Measurements from ENCODE around the gene SLC44A5. TPM values are rescaled to one million over a fixed set of nuclear protein-coding genes. Genes with fewer than 3 reads are reported as not detected.

SLC44A5 gene
- total RNA-seq, 1 experiment from 2014 or later: 0.80 TPM

DNA sequence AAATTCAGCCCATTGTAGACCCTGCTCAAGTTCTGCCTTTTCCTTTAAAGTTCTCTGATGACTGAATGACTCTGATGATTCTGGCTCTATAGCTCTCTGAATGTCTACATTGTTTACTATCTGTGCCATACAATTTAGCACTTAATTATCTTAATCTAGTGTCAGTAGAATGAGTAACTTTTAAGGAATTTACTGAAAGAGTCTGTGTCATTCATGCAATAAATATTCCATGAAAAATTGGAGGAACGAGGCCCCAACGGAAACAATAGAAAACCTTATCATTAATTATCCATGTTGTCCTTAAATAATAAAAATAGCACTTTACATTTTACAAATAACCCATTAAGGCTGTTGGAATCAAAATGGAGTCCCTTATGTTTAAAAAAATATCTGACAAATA lies 77.8 kb downstream of the SLC44A5 start:
- H3K27me3 ChIP-seq (replicated peaks; ENCODE audit: insufficient read depth, low read depth, low read length, poor library complexity): no peaks in the 10 kb centered on the region
- no peak overlapping the region for H3K4me3 ChIP-seq (ENCODE audit: low read depth, low read length, poor library complexity, severe bottlenecking)
- intact Hi-C loops (cut with micrococcal nuclease; ENCODE audit: unreplicated experiment): no loop called here
- DNase-seq (ENCODE audit: low spot score): no peak
- TF ChIP-seq, protein P1, sequence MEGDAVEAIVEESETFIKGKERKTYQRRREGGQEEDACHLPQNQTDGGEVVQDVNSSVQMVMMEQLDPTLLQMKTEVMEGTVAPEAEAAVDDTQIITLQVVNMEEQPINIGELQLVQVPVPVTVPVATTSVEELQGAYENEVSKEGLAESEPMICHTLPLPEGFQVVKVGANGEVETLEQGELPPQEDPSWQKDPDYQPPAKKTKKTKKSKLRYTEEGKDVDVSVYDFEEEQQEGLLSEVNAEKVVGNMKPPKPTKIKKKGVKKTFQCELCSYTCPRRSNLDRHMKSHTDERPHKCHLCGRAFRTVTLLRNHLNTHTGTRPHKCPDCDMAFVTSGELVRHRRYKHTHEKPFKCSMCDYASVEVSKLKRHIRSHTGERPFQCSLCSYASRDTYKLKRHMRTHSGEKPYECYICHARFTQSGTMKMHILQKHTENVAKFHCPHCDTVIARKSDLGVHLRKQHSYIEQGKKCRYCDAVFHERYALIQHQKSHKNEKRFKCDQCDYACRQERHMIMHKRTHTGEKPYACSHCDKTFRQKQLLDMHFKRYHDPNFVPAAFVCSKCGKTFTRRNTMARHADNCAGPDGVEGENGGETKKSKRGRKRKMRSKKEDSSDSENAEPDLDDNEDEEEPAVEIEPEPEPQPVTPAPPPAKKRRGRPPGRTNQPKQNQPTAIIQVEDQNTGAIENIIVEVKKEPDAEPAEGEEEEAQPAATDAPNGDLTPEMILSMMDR (conservative IDR thresholded peaks at IDR 0.05; ENCODE audit: low read depth, low read length): no peak
- TF ChIP-seq EZH2 (IDR thresholded peaks at IDR 0.05; ENCODE audit: borderline replicate concordance, low read depth, low read length, poor library complexity, severe bottlenecking): no peak
- no TSS peak for BruUV-seq (replicated peaks)
- no peak overlapping the region for H3K27ac ChIP-seq (ENCODE audit: low read depth, low read length, poor library complexity, severe bottlenecking)
- H3K9me3 ChIP-seq (ENCODE audit: low read depth, low read length, poor library complexity, severe bottlenecking): no peaks in the 10 kb centered on the region
- ChIA-PET CTCF (no interaction called here), POLR2A (ENCODE audit: low non-redundant PET) (no interaction called here)
- H3K36me3 ChIP-seq (ENCODE audit: insufficient read depth, low read length, poor library complexity, severe bottlenecking): no peaks in the 10 kb centered on the region
- no peaks in the 10 kb centered on the region for H3K4me1 ChIP-seq (ENCODE audit: insufficient read depth, low read length, poor library complexity, severe bottlenecking)

DNA sequence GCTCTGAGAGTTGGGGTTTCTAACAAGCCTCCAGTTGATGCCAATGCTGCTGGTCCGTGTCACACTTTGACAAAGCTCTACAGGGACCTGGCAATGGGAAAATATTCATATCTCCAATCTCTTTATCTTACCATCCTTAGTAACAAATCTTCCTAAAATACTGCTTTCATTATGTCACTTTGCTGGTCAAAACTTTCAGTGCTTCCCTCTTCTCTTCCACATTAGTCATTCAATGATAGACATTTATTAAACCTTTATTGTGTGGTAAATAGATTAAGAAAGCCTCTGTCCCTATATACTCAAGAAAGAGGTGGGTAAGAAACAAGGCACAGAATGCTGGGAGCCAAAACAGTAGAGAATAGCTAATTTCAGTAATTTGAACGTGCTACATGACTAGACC lies 79.3 kb downstream of the SLC44A5 start:
- DNase-seq (ENCODE audit: low spot score): no peak
- TF ChIP-seq, protein P1 (conservative IDR thresholded peaks at IDR 0.05; ENCODE audit: low read depth, low read length): no peak
- no peak for TF ChIP-seq EZH2 (IDR thresholded peaks at IDR 0.05; ENCODE audit: borderline replicate concordance, low read depth, low read length, poor library complexity, severe bottlenecking)
- POLR2A ChIA-PET (ENCODE audit: low non-redundant PET): no interaction called here
- CTCF ChIA-PET: no interaction called here
- BruUV-seq (replicated peaks): no TSS peak
- Histone ChIP-seq H3K27ac (ENCODE audit: low read depth, low read length, poor library complexity, severe bottlenecking) (no peak overlapping the region), H3K4me3 (ENCODE audit: low read depth, low read length, poor library complexity, severe bottlenecking) (no peak overlapping the region), H3K9me3 (ENCODE audit: low read depth, low read length, poor library complexity, severe bottlenecking) (no peaks in the 10 kb centered on the region), H3K27me3 (replicated peaks; ENCODE audit: insufficient read depth, low read depth, low read length, poor library complexity) (no peaks in the 10 kb centered on the region), H3K4me1 (ENCODE audit: insufficient read depth, low read length, poor library complexity, severe bottlenecking) (no peaks in the 10 kb centered on the region), H3K36me3 (ENCODE audit: insufficient read depth, low read length, poor library complexity, severe bottlenecking) (no peaks in the 10 kb centered on the region)
- intact Hi-C loops (cut with micrococcal nuclease; ENCODE audit: unreplicated experiment): no loop called here

DNA sequence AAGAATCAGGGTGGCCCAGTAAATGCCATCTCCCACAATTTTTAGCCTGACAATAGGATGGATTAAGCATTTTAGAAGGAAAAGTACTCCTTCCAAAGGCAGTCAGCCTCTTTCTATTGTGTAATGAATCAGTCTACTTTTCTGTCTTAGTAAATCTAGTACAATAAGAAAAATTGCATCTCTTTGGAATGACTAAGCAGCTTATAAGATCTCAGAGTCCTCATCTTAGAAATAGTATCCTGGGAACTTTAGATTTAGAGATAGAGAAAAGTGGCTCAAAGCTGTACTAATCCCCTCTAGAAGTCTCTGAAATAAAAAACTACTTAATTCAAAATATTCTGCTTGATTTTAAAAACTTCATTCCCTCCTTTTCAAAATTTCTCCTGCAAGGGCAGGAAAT lies 81.4 kb downstream of the SLC44A5 start:
- BruUV-seq (replicated peaks): no TSS peak
- POLR2A ChIA-PET (ENCODE audit: low non-redundant PET): no interaction called here
- intact Hi-C loops (cut with micrococcal nuclease; ENCODE audit: unreplicated experiment): no loop called here
- Histone ChIP-seq H3K4me1 (ENCODE audit: insufficient read depth, low read length, poor library complexity, severe bottlenecking) (no peaks in the 10 kb centered on the region), H3K27ac (ENCODE audit: low read depth, low read length, poor library complexity, severe bottlenecking) (no peak overlapping the region), H3K4me3 (ENCODE audit: low read depth, low read length, poor library complexity, severe bottlenecking) (no peak overlapping the region), H3K27me3 (replicated peaks; ENCODE audit: insufficient read depth, low read depth, low read length, poor library complexity) (no peaks in the 10 kb centered on the region), H3K9me3 (ENCODE audit: low read depth, low read length, poor library complexity, severe bottlenecking) (no peaks in the 10 kb centered on the region), H3K36me3 (ENCODE audit: insufficient read depth, low read length, poor library complexity, severe bottlenecking) (no peaks in the 10 kb centered on the region)
- CTCF ChIA-PET: no interaction called here
- peak; percentile 17 for DNase-seq (ENCODE audit: low spot score)
- TF ChIP-seq, protein P1 (conservative IDR thresholded peaks at IDR 0.05; ENCODE audit: low read depth, low read length): no peak
- TF ChIP-seq EZH2 (IDR thresholded peaks at IDR 0.05; ENCODE audit: borderline replicate concordance, low read depth, low read length, poor library complexity, severe bottlenecking): no peak
